ENCODE measurements around the gene EXOC6B. TPM values are rescaled to one million over a fixed set of nuclear protein-coding genes. Genes with fewer than 3 reads are reported as not detected.

EXOC6B gene
- total and polyA plus RNA-seq, 10 of the 15 experiments (the other 5 are each of a cell fraction or from before 2014, with no cell fraction given), result 0.23 to 2.2 (median 1.2) TPM

- Histone ChIP-seq H3K79me2 (ENCODE audit: control insufficient read depth, insufficient read depth, low read length) (no peaks in the 10 kb centered on the region), H3K9ac (ENCODE audit: control insufficient read depth, insufficient read depth, low read length) (no peak overlapping the region), H3K9me3 (replicated peaks; ENCODE audit: control insufficient read depth, insufficient read depth, low read length) (no peaks in the 10 kb centered on the region; the same call in 1 of the 3 replicates), H3K4me2 (ENCODE audit: control insufficient read depth, insufficient read depth) (no peak overlapping the region), H3K4me1 (ENCODE audit: control insufficient read depth, insufficient read depth, low read length) (no peaks in the 10 kb centered on the region), H3K36me3 (ENCODE audit: control insufficient read depth in 2 of 2, insufficient read depth in 2 of 2, low read length in 1 of 2) (no peaks in the 10 kb centered on the region), H2AFZ (ENCODE audit: control insufficient read depth, low read depth, low read length) (no peak overlapping the region), H4K20me1 (ENCODE audit: control insufficient read depth, insufficient read depth) (no peaks in the 10 kb centered on the region), H3K27me3 (replicated peaks in 1 of 2; ENCODE audit: control insufficient read depth in 2 of 2, insufficient read depth in 2 of 2, low read length in 1 of 2) (no peaks in the 10 kb centered on the region), H3K4me3 (no peak overlapping the region), H3K27ac (ENCODE audit: control insufficient read depth, insufficient read depth) (no peak overlapping the region)
- FAIRE-seq (no peak), DNase-seq (ENCODE audit: low read depth, low spot score) (no peak), ATAC-seq (no peak)
- SMC1A ChIA-PET (ENCODE audit: uncharacterized antibody, unreplicated experiment), result no interaction called here
- POLR2A ChIA-PET, result no interaction called here
- TF ChIP-seq PML (IDR thresholded peaks at IDR 0.05; ENCODE audit: low read length), result no peak
- no peak for TF ChIP-seq ZBED1 (IDR thresholded peaks at IDR 0.05; ENCODE audit: borderline replicate concordance)
- TF ChIP-seq TARDBP (IDR thresholded peaks at IDR 0.05; ENCODE audit: borderline replicate concordance), result no peak
- TF ChIP-seq JUNB (IDR thresholded peaks at IDR 0.05), result no peak
- no peak for TF ChIP-seq TBL1XR1 (IDR thresholded peaks at IDR 0.05; ENCODE audit: low read depth, low read length)
- TF ChIP-seq BRCA1 (IDR thresholded peaks at IDR 0.05; ENCODE audit: low read depth, low read length), result no peak
- in situ Hi-C loops (cut with MboI), result no loop called here
- BruUV-seq (replicated peaks), result no TSS peak
- intact Hi-C loops (cut with micrococcal nuclease; ENCODE audit: unreplicated experiment), result no loop called here
- WGBS (ENCODE audit: insufficient coverage, insufficient replicate concordance, low lambda C conversion rate, missing lambda C conversion rate), result 32% methylated on average over 1 of the region's 1 CpG
- RAD21 ChIA-PET (ENCODE audit: unreplicated experiment), result no interaction called here
- CTCF ChIA-PET, result interaction anchor here (0.6 kb wide), 1 partner anchor 1160 kb away, joined by 4 read pairs; no protein-coding TSS in a partner anchor
Measured at GRCh38 chr2:72388263-72388662, 437.6 kb downstream of the EXOC6B start.

GRCh38 chr2:72386288-72386687 is 439.5 kb downstream of the EXOC6B start:
- FAIRE-seq (no peak), ATAC-seq (no peak), DNase-seq (ENCODE audit: low read depth, low spot score) (no peak)
- Histone ChIP-seq H3K4me2 (ENCODE audit: control insufficient read depth, insufficient read depth) (no peak overlapping the region), H3K79me2 (ENCODE audit: control insufficient read depth, insufficient read depth, low read length) (no peaks in the 10 kb centered on the region), H3K27ac (ENCODE audit: control insufficient read depth, insufficient read depth) (no peak overlapping the region), H3K9ac (ENCODE audit: control insufficient read depth, insufficient read depth, low read length) (no peak overlapping the region), H3K4me1 (ENCODE audit: control insufficient read depth, insufficient read depth, low read length) (no peaks in the 10 kb centered on the region), H3K27me3 (replicated peaks in 1 of 2; ENCODE audit: control insufficient read depth in 2 of 2, insufficient read depth in 2 of 2, low read length in 1 of 2) (no peaks in the 10 kb centered on the region), H2AFZ (ENCODE audit: control insufficient read depth, low read depth, low read length) (no peak overlapping the region), H3K4me3 (no peak overlapping the region), H3K9me3 (replicated peaks; ENCODE audit: control insufficient read depth, insufficient read depth, low read length) (no peaks in the 10 kb centered on the region; the same call in 1 of the 3 replicates), H4K20me1 (ENCODE audit: control insufficient read depth, insufficient read depth) (no peaks in the 10 kb centered on the region), H3K36me3 (ENCODE audit: control insufficient read depth in 2 of 2, insufficient read depth in 2 of 2, low read length in 1 of 2) (no peaks in the 10 kb centered on the region)
- TF ChIP-seq RUNX3 (IDR thresholded peaks at IDR 0.05; ENCODE audit: low read length) (no peak), SRF (IDR thresholded peaks at IDR 0.05; ENCODE audit: low read depth in 2 of 2, low read length in 2 of 2) (no peak), SIN3A (IDR thresholded peaks at IDR 0.05; ENCODE audit: low read depth, low read length) (no peak), STAT1 (conservative IDR thresholded peaks at IDR 0.05) (no peak)
- ChIA-PET CTCF (no interaction called here), SMC1A (ENCODE audit: uncharacterized antibody, unreplicated experiment) (no interaction called here), RAD21 (ENCODE audit: unreplicated experiment) (no interaction called here), POLR2A (no interaction called here)
- WGBS (ENCODE audit: insufficient coverage, insufficient replicate concordance, low lambda C conversion rate, missing lambda C conversion rate), result 6% methylated on average over 1 of the region's 1 CpG
- no TSS peak for BruUV-seq (replicated peaks)
- intact Hi-C loops (cut with micrococcal nuclease; ENCODE audit: unreplicated experiment) (no loop called here), in situ Hi-C loops (cut with MboI) (no loop called here)

Data from GM12878 (cell line).